ENCODE data around the gene HAUS6. TPM values are rescaled to one million over a fixed set of nuclear protein-coding genes. Genes with fewer than 3 reads are reported as not detected.

Gene HAUS6
- total and polyA plus RNA-seq, 2 of the 8 experiments (the other 6 are each of a cell fraction or from before 2014, with no cell fraction given), result 11.7 to 52.4 TPM

- H3K18ac ChIP-seq (ENCODE audit: extremely low read depth, low read length), result no peak overlapping the region
- H3K27me3 ChIP-seq (replicated peaks in 1 of 4; ENCODE audit: control insufficient read depth in 3 of 4, extremely low read depth in 1 of 4, insufficient read depth in 3 of 4, low read length in 3 of 4), result no peaks in the 10 kb centered on the region
- H3K4me1 ChIP-seq (replicated peaks in 1 of 4; ENCODE audit: control insufficient read depth in 3 of 4, insufficient read depth in 4 of 4, low read length in 3 of 4), result 0 out of 7 replicates have a peak, but pooled peaks cover 0 to 1% (median 0%) of the 10 kb centered on the region in 4 experiments
- peaks cover 27 to 72% (median 53%) of the 10 kb centered on the region in 4 experiments for H3K36me3 ChIP-seq (ENCODE audit: control insufficient read depth in 2 of 4, insufficient read depth in 4 of 4, low read length in 3 of 4)
- no peak overlapping the region for H2BK5ac ChIP-seq (ENCODE audit: low read depth, low read length)
- no peak overlapping the region for H3K4me2 ChIP-seq (ENCODE audit: insufficient read depth in 1 of 2, low read depth in 2 of 2, low read length in 2 of 2)
- no peak overlapping the region for H2BK15ac ChIP-seq (ENCODE audit: low read length)
- no peak overlapping the region for H2AK5ac ChIP-seq (ENCODE audit: low read depth, low read length)
- DNase-seq (ENCODE audit: low read depth in 1 of 2, low spot score in 2 of 2) (no peak), FAIRE-seq (no peak)
- no peak overlapping the region for H2BK120ac ChIP-seq (replicated peaks; ENCODE audit: low read depth, low read length)
- no peak overlapping the region for H2BK12ac ChIP-seq (ENCODE audit: low read depth, low read length)
- ChIA-PET CTCF (ENCODE audit: partially characterized antibody) (interaction anchor here (0.6 to 2.5 kb wide), 2 partner anchors 57 to 342 kb away, joined by 4 to 8 read pairs; no protein-coding TSS in a partner anchor), POLR2A (ENCODE audit: partially characterized antibody) (interaction anchor here (1.5 to 1.9 kb wide), 2 partner anchors 13 to 263 kb away, joined by 3 to 11 read pairs; partner anchors contain the start of gene RPS6)
- no peak overlapping the region for H2BK20ac ChIP-seq (ENCODE audit: low read length)
- no peak overlapping the region for H3K23ac ChIP-seq (ENCODE audit: insufficient read length)
- no peak overlapping the region for H3K4me3 ChIP-seq (ENCODE audit: extremely low read depth in 1 of 4, insufficient read depth in 2 of 4, low read depth in 3 of 4, low read length in 4 of 4)
- H3K27ac ChIP-seq (ENCODE audit: low read depth, low read length), result no peak overlapping the region
- H3K23me2 ChIP-seq (ENCODE audit: low read depth, low read length), result no peaks in the 10 kb centered on the region
- no peak overlapping the region for H4K91ac ChIP-seq (replicated peaks; ENCODE audit: insufficient read length, low read length)
- no peak overlapping the region for H4K8ac ChIP-seq (ENCODE audit: extremely low read depth, insufficient read depth, low read length)
- H3K56ac ChIP-seq (replicated peaks; ENCODE audit: insufficient read length, low read depth, low read length), result no peak overlapping the region
- TF ChIP-seq EZH2 (IDR thresholded peaks at IDR 0.05; ENCODE audit: low read depth, low read length, severe bottlenecking) (no peak), CBX8 (IDR thresholded peaks at IDR 0.05; ENCODE audit: borderline replicate concordance, low read depth, low read length) (no peak), BACH1 (IDR thresholded peaks at IDR 0.05; ENCODE audit: low read length) (no peak), RNF2 (IDR thresholded peaks at IDR 0.05; ENCODE audit: borderline replicate concordance, low read depth, low read length, missing control alignments, poor library complexity, severe bottlenecking) (no peak), KDM5A (IDR thresholded peaks at IDR 0.05; ENCODE audit: low read length) (no peak), CEBPB (IDR thresholded peaks at IDR 0.05; ENCODE audit: low read depth, low read length) (no peak), TAF7 (optimal IDR thresholded peaks at IDR 0.05; ENCODE audit: borderline replicate concordance, low read depth, low read length) (no peak)
- H4K5ac ChIP-seq (ENCODE audit: insufficient read length, low read depth, low read length), result no peak overlapping the region
- H3K4ac ChIP-seq (replicated peaks; ENCODE audit: insufficient read length, low read depth, low read length), result no peak overlapping the region
- H3K79me1 ChIP-seq (ENCODE audit: low read depth, low read length), result no peaks in the 10 kb centered on the region
- 97% methylated on average over 5 of the region's 5 CpGs; no CpG with 5 or more reads in 1 of the 2 experiments for WGBS, 2 experiments (ENCODE audit: extremely low coverage in 1 of 2, insufficient coverage in 1 of 2, insufficient read length in 1 of 2, insufficient replicate concordance in 2 of 2, low coverage in 1 of 2, low lambda C conversion rate in 2 of 2, missing lambda C conversion rate in 1 of 2)
- H3K79me2 ChIP-seq (ENCODE audit: control insufficient read depth in 1 of 2, insufficient read depth in 2 of 2, low read length in 2 of 2), result no peaks in the 10 kb centered on the region
- H4K20me1 ChIP-seq (replicated peaks in 1 of 2; ENCODE audit: control insufficient read depth in 1 of 2, insufficient read depth in 2 of 2, low read length in 2 of 2), result peaks cover 0 to 5% of the 10 kb centered on the region in 2 experiments
- no peak overlapping the region for H3K14ac ChIP-seq (ENCODE audit: insufficient read length)
- H2AFZ ChIP-seq (ENCODE audit: low read length), result no peak overlapping the region
- H3K9ac ChIP-seq (replicated peaks in 1 of 4; ENCODE audit: extremely low read depth in 1 of 4, low read depth in 3 of 4, low read length in 3 of 4), result no peak overlapping the region
- H3K9me3 ChIP-seq (ENCODE audit: insufficient read depth in 2 of 2, low read depth in 1 of 2, low read length in 1 of 2), result no peaks in the 10 kb centered on the region
Measured at GRCh38 chr9:19117039-19117716, 14.5 kb upstream of the HAUS6 start.
